Measurements from ENCODE around the gene SCARF2. TPM values are rescaled to one million over a fixed set of nuclear protein-coding genes. Genes with fewer than 3 reads are reported as not detected.

The SCARF2 gene
- total and polyA plus RNA-seq, 2 donors (not counting 1 experiment from before 2014, with no cell fraction given): 8.1 to 14.5 TPM

DNA sequence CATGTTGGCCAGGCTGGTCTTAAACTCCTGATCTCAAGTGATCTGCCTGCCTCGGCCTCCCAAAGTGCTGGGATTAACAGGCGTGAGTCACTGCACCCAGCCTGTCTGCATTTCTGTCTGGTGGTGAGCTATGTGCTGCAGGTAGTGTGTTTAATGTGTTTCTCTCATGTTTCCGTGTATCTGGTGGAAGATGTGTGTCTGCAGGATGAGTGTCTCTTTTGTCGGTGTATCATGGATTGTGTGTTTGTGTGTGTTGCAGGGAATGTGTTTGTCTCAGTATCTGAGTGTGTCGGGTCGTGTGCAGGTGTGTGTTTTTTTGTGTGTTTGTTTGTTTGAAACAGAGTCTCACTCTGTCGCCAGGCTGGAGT lies 16.1 kb downstream of the SCARF2 start:
- Histone ChIP-seq H3K4me3 (replicated peaks in 1 of 4; ENCODE audit: control extremely low read depth in 1 of 4, insufficient read depth in 1 of 4, low read depth in 3 of 4, low read length in 4 of 4) (no peak overlapping the region), H4K20me1 (ENCODE audit: control insufficient read depth, extremely low read depth, insufficient read depth, low read length) (no peaks in the 10 kb centered on the region), H3K79me2 (ENCODE audit: control insufficient read depth, insufficient read depth, low read length) (no peaks in the 10 kb centered on the region), H2AFZ (ENCODE audit: low read length) (no peak overlapping the region), H3K27ac (ENCODE audit: insufficient read depth, low read length) (no peak overlapping the region), H3K9ac (ENCODE audit: insufficient read depth, low read length) (no peak overlapping the region), H3K4me1 (ENCODE audit: control insufficient read depth, extremely low read depth, insufficient read depth, low read length) (peaks cover 14% of the 10 kb centered on the region), H3K27me3 (ENCODE audit: control insufficient read depth, insufficient read depth, low read length) (no peaks in the 10 kb centered on the region), H3K9me3 (ENCODE audit: control insufficient read depth, insufficient read depth, low read depth, low read length) (no peaks in the 10 kb centered on the region), H3K4me2 (ENCODE audit: extremely low read depth, insufficient read depth, low read length) (no peak overlapping the region), H3K36me3 (ENCODE audit: control insufficient read depth, insufficient read depth, low read length) (peaks cover 5% of the 10 kb centered on the region)
- TF ChIP-seq, protein P1, sequence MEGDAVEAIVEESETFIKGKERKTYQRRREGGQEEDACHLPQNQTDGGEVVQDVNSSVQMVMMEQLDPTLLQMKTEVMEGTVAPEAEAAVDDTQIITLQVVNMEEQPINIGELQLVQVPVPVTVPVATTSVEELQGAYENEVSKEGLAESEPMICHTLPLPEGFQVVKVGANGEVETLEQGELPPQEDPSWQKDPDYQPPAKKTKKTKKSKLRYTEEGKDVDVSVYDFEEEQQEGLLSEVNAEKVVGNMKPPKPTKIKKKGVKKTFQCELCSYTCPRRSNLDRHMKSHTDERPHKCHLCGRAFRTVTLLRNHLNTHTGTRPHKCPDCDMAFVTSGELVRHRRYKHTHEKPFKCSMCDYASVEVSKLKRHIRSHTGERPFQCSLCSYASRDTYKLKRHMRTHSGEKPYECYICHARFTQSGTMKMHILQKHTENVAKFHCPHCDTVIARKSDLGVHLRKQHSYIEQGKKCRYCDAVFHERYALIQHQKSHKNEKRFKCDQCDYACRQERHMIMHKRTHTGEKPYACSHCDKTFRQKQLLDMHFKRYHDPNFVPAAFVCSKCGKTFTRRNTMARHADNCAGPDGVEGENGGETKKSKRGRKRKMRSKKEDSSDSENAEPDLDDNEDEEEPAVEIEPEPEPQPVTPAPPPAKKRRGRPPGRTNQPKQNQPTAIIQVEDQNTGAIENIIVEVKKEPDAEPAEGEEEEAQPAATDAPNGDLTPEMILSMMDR (conservative IDR thresholded peaks at IDR 0.05 in 1 of 2, IDR thresholded peaks at IDR 0.05 in 1 of 2; ENCODE audit: low read depth in 1 of 2, low read length in 2 of 2): no peak
- TF ChIP-seq EZH2 (IDR thresholded peaks at IDR 0.05; ENCODE audit: low read length, missing control alignments): no peak
- no peak for DNase-seq (ENCODE audit: low read depth in 2 of 2)

DNA sequence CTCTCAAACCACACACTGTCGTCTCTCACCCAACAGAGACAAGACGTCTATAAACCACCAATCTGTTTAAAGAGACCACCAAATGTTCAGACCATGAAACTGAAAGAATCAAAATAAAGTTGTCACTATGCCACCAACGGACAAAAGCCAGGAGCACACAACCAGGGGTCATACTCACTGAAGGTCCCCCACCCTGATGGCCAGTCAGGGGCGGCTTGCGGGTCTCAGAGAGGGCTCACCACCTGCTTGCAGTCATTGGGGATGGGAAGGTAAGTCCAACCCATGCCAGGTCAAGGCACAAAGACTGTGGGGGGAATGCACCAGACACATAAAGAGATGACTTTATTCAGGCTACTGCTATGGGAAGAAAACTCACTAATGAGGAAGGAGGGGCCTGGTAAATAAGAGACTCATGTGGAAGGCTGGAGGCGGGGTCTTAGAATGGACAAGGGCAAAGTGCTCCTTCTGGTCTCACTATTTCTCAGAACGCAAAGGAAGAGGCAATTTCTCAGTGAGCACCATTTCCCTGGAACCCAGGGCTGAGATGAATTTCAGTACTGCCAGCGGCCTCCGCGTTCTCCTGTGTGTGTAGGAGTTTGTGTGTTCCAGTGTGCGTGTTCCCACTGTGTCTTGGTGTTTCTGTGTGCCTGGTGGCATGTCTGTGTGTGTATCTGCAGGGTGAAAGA lies 17.3 kb downstream of the SCARF2 start:
- H3K4me1 ChIP-seq (ENCODE audit: control insufficient read depth, extremely low read depth, insufficient read depth, low read length): peaks cover 14% of the 10 kb centered on the region
- TF ChIP-seq EZH2 (IDR thresholded peaks at IDR 0.05; ENCODE audit: low read length, missing control alignments): no peak
- TF ChIP-seq, protein P1 (conservative IDR thresholded peaks at IDR 0.05 in 1 of 2, IDR thresholded peaks at IDR 0.05 in 1 of 2; ENCODE audit: low read depth in 1 of 2, low read length in 2 of 2): no peak
- no peak overlapping the region for H3K27ac ChIP-seq (ENCODE audit: insufficient read depth, low read length)
- no peak overlapping the region for H3K4me2 ChIP-seq (ENCODE audit: extremely low read depth, insufficient read depth, low read length)
- H4K20me1 ChIP-seq (ENCODE audit: control insufficient read depth, extremely low read depth, insufficient read depth, low read length): no peaks in the 10 kb centered on the region
- peaks cover 5% of the 10 kb centered on the region for H3K36me3 ChIP-seq (ENCODE audit: control insufficient read depth, insufficient read depth, low read length)
- H3K9me3 ChIP-seq (ENCODE audit: control insufficient read depth, insufficient read depth, low read depth, low read length): no peaks in the 10 kb centered on the region
- H3K27me3 ChIP-seq (ENCODE audit: control insufficient read depth, insufficient read depth, low read length): no peaks in the 10 kb centered on the region
- no peak overlapping the region for H2AFZ ChIP-seq (ENCODE audit: low read length)
- H3K4me3 ChIP-seq (replicated peaks in 1 of 4; ENCODE audit: control extremely low read depth in 1 of 4, insufficient read depth in 1 of 4, low read depth in 3 of 4, low read length in 4 of 4): no peak overlapping the region
- no peak overlapping the region for H3K9ac ChIP-seq (ENCODE audit: insufficient read depth, low read length)
- DNase-seq (ENCODE audit: low read depth in 2 of 2): no peak
- H3K79me2 ChIP-seq (ENCODE audit: control insufficient read depth, insufficient read depth, low read length): no peaks in the 10 kb centered on the region

DNA sequence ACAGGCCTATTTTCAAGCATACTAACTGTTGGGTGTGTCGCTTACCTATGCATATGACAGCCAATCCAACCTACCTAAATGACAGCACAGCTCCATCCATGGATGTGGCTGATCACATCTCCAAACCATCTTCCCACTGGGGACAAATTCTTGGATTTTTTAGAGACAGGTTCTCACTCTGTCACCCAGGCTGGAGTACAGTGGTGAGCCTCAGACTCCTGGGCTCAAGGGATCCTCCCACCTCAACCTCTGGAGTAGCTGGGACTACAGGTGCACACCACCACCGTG lies 18.0 kb downstream of the SCARF2 start:
- TF ChIP-seq EZH2 (IDR thresholded peaks at IDR 0.05; ENCODE audit: low read length, missing control alignments): no peak
- TF ChIP-seq, protein P1 (conservative IDR thresholded peaks at IDR 0.05 in 1 of 2, IDR thresholded peaks at IDR 0.05 in 1 of 2; ENCODE audit: low read depth in 1 of 2, low read length in 2 of 2): no peak
- Histone ChIP-seq H3K4me2 (ENCODE audit: extremely low read depth, insufficient read depth, low read length) (no peak overlapping the region), H4K20me1 (ENCODE audit: control insufficient read depth, extremely low read depth, insufficient read depth, low read length) (no peaks in the 10 kb centered on the region), H3K36me3 (ENCODE audit: control insufficient read depth, insufficient read depth, low read length) (peaks cover 2% of the 10 kb centered on the region), H3K27me3 (ENCODE audit: control insufficient read depth, insufficient read depth, low read length) (no peaks in the 10 kb centered on the region), H3K79me2 (ENCODE audit: control insufficient read depth, insufficient read depth, low read length) (no peaks in the 10 kb centered on the region), H3K9me3 (ENCODE audit: control insufficient read depth, insufficient read depth, low read depth, low read length) (no peaks in the 10 kb centered on the region), H3K27ac (ENCODE audit: insufficient read depth, low read length) (no peak overlapping the region), H3K4me3 (replicated peaks in 1 of 4; ENCODE audit: control extremely low read depth in 1 of 4, insufficient read depth in 1 of 4, low read depth in 3 of 4, low read length in 4 of 4) (no peak overlapping the region), H2AFZ (ENCODE audit: low read length) (no peak overlapping the region), H3K4me1 (ENCODE audit: control insufficient read depth, extremely low read depth, insufficient read depth, low read length) (peaks cover 14% of the 10 kb centered on the region), H3K9ac (ENCODE audit: insufficient read depth, low read length) (no peak overlapping the region)
- DNase-seq (ENCODE audit: low read depth in 2 of 2): no peak
